HEK293 (cell line): Measurements from ENCODE around the gene CPLX3.

ENCODE experiments used
- CTCF ChIA-PET: fragments of 350-600 bp; formaldehyde crosslinking; extraction: SDS; loops from one replicate; lab custom pipeline; 2021; ENCODE audit warnings: antibody characterized with exemption; lab: Yijun Ruan, JAX
- POLR2A ChIA-PET: fragments of 300-600 bp; formaldehyde crosslinking; extraction: SDS; loops from one replicate; lab custom pipeline; 2020; ENCODE audit warnings: antibody characterized with exemption, inconsistent platforms; lab: Yijun Ruan, JAX
- H3K27ac ChIP-seq: fragments of 200-500 bp; sonication (Bioruptor generic); 2 replicates; pipeline ENCODE4 v1.5.1; 2014; ENCODE audit warnings: low read depth, low read length, control low read depth, inconsistent platforms; ENCODE audit errors: extremely low read depth
- H3K36me3 ChIP-seq, 2 experiments: fragments of 200-500 bp in 1 of 2; sonication (Bioruptor generic) in 1 of 2; 1 replicate in 1 of 2; 2 replicates in 1 of 2; pipeline ENCODE4 v1.5.1; 2014 to 2017; ENCODE audit warnings: inconsistent platforms in 2 of 2, low read length in 2 of 2; ENCODE audit not compliant: control insufficient read depth in 2 of 2, insufficient read depth in 1 of 2
- H3K4me1 ChIP-seq: fragments of 200-500 bp; sonication (Bioruptor generic); 2 replicates; pipeline ENCODE4 v1.5.1; 2014; ENCODE audit warnings: mild to moderate bottlenecking, low read length, inconsistent platforms; ENCODE audit not compliant: control insufficient read depth, insufficient read depth
- H3K4me3 ChIP-seq: 2 replicates; pipeline ENCODE4 v1.5.1; 2011; ENCODE audit warnings: low read depth, mild to moderate bottlenecking, control low read depth, low read length, moderate library complexity
- H3K9me3 ChIP-seq: fragments of 200-500 bp; sonication (Bioruptor generic); 2 replicates; pipeline ENCODE4 v1.5.1; 2014; ENCODE audit warnings: low read depth, low read length, inconsistent platforms; ENCODE audit not compliant: control insufficient read depth, insufficient read depth
- MZF1 ChIP-seq: fragments of 450-650 bp; formaldehyde crosslinking; IDR thresholded peaks from 2 replicates; pipeline ENCODE4 v1.5.1; 2017; ENCODE audit warnings: missing biosample characterization, missing genetic modification characterization, borderline replicate concordance
- SCRT1 ChIP-seq: fragments of 450-650 bp; formaldehyde crosslinking; IDR thresholded peaks from 2 replicates; pipeline ENCODE4 v1.5.1; 2016; ENCODE audit warnings: missing biosample characterization, missing genetic modification characterization, borderline replicate concordance
- ZBTB17 ChIP-seq: fragments of 450-650 bp; formaldehyde crosslinking; IDR thresholded peaks from 2 replicates; pipeline ENCODE4 v1.5.1; 2016; ENCODE audit warnings: missing biosample characterization, missing genetic modification characterization
- ZFP69B ChIP-seq: fragments of 450-650 bp; formaldehyde crosslinking; IDR thresholded peaks from 2 replicates; pipeline ENCODE4 v1.5.1; 2016; ENCODE audit warnings: missing biosample characterization, missing genetic modification characterization
- ZNF132 ChIP-seq: fragments of 450-650 bp; formaldehyde crosslinking; IDR thresholded peaks from 2 replicates; pipeline ENCODE4 v1.5.1; 2017; ENCODE audit warnings: missing biosample characterization, missing genetic modification characterization, borderline replicate concordance
- ZNF157 ChIP-seq: fragments of 450-650 bp; formaldehyde crosslinking; IDR thresholded peaks from 2 replicates; pipeline ENCODE4 v1.5.1; 2016; ENCODE audit warnings: missing biosample characterization, missing genetic modification characterization
- ZNF16 ChIP-seq: fragments of 450-650 bp; formaldehyde crosslinking; IDR thresholded peaks from 2 replicates; pipeline ENCODE4 v1.5.1; 2016; ENCODE audit warnings: low read depth, missing biosample characterization, missing genetic modification characterization
- ZNF311 ChIP-seq: fragments of 450-650 bp; formaldehyde crosslinking; IDR thresholded peaks from 2 replicates; pipeline ENCODE4 v1.5.1; 2017; ENCODE audit warnings: missing biosample characterization, missing genetic modification characterization, borderline replicate concordance
- ZNF555 ChIP-seq: fragments of 450-650 bp; formaldehyde crosslinking; conservative IDR thresholded peaks from 2 replicates; pipeline ENCODE4 v1.5.1; 2017; ENCODE audit warnings: missing biosample characterization, mild to moderate bottlenecking, missing genetic modification characterization, inconsistent platforms
- ZNF600 ChIP-seq: fragments of 450-650 bp; formaldehyde crosslinking; IDR thresholded peaks from 2 replicates; pipeline ENCODE4 v1.5.1; 2016; ENCODE audit warnings: missing biosample characterization, missing genetic modification characterization
- ZNF621 ChIP-seq: fragments of 450-650 bp; formaldehyde crosslinking; IDR thresholded peaks from 2 replicates; pipeline ENCODE4 v1.5.1; 2017; ENCODE audit warnings: missing biosample characterization, missing genetic modification characterization
- ZNF785 ChIP-seq: fragments of 450-650 bp; formaldehyde crosslinking; IDR thresholded peaks from 2 replicates; pipeline ENCODE4 v1.5.1; 2016; ENCODE audit warnings: missing biosample characterization, missing genetic modification characterization
- ZNF843 ChIP-seq: fragments of 450-650 bp; formaldehyde crosslinking; IDR thresholded peaks from 2 replicates; pipeline ENCODE4 v1.5.1; 2016; ENCODE audit warnings: missing biosample characterization, missing genetic modification characterization
- TF ChIP-seq, protein P1 (sequence below): sonication (generic); formaldehyde crosslinking; IDR thresholded peaks from 2 replicates; pipeline ENCODE4 v1.8.1; 2022; ENCODE audit warnings: mild to moderate bottlenecking, moderate library complexity, missing genetic modification reagents

Gene CPLX3

DNA sequence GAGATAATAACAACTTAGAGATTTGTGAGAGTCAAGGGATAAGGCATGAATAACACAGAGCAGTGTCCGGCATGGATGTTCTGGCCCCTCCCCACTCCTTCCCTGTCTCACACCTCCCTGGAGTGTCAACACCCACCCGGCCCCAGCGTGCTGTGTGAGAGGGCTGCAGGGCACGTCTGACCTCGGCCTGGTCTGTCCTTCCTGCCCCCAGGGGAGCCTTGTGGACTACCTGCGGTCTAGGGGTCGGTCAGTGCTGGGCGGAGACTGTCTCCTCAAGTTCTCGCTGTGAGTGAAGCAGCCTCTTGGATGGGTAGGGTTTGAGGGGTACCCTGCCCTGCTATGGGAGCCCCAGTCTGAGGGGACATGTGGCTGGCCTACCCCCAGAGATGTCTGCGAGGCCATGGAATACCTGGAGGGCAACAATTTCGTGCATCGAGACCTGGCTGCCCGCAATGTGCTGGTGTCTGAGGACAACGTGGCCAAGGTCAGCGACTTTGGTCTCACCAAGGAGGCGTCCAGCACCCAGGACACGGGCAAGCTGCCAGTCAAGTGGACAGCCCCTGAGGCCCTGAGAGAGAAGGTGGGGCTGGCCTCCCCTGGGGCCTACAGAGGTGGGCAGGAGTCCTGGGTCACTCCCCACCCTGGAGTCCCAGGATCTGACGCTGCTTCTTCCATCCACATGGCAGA, 25.0 kb upstream of the CPLX3 start:
- no peaks in the 10 kb centered on the region for H3K4me1 ChIP-seq
- CTCF ChIA-PET, result interaction anchor here (1.0 to 25.7 kb wide), 7 partner anchors 9 to 40 kb away, joined by 3 to 649 read pairs (median 12); partner anchors contain the start of gene CSK
- H3K9me3 ChIP-seq, result no peaks in the 10 kb centered on the region
- peaks cover 12 to 66% of the 10 kb centered on the region in 2 experiments; a peak in 2 of 3 replicates for H3K36me3 ChIP-seq
- no peak for TF ChIP-seq MZF1
- H3K4me3 ChIP-seq, result no peak overlapping the region
- POLR2A ChIA-PET, result no interaction called here
- H3K27ac ChIP-seq, result no peak overlapping the region

DNA sequence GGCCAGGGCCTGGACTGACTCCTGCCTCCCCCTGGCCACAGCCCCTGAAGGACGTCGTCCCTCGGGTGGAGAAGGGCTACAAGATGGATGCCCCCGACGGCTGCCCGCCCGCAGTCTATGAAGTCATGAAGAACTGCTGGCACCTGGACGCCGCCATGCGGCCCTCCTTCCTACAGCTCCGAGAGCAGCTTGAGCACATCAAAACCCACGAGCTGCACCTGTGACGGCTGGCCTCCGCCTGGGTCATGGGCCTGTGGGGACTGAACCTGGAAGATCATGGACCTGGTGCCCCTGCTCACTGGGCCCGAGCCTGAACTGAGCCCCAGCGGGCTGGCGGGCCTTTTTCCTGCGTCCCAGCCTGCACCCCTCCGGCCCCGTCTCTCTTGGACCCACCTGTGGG, 24.1 kb upstream of the CPLX3 start:
- TF ChIP-seq ZNF621 (tag by site-specific recombination) (no peak), ZNF843 (tag by site-specific recombination) (no peak), ZFP69B (no peak), ZNF785 (tag by site-specific recombination) (no peak), ZBTB17 (tag by site-specific recombination) (no peak), ZNF157 (tag by site-specific recombination) (no peak), ZNF311 (no peak), ZNF16 (tag by site-specific recombination) (no peak), ZNF555 (tag by site-specific recombination) (no peak)
- TF ChIP-seq, protein P1, sequence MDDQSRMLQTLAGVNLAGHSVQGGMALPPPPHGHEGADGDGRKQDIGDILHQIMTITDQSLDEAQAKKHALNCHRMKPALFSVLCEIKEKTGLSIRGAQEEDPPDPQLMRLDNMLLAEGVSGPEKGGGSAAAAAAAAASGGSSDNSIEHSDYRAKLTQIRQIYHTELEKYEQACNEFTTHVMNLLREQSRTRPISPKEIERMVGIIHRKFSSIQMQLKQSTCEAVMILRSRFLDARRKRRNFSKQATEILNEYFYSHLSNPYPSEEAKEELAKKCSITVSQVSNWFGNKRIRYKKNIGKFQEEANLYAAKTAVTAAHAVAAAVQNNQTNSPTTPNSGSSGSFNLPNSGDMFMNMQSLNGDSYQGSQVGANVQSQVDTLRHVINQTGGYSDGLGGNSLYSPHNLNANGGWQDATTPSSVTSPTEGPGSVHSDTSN (CRISPR knock-in tag), result no peak
- Histone ChIP-seq H3K9me3 (no peaks in the 10 kb centered on the region), H3K36me3 (peaks cover 12 to 66% of the 10 kb centered on the region in 2 experiments; a peak in 2 of 3 replicates), H3K27ac (no peak overlapping the region), H3K4me3 (no peak overlapping the region), H3K4me1 (no peaks in the 10 kb centered on the region)
- ChIA-PET POLR2A (no interaction called here), CTCF (interaction anchor here (0.6 to 25.7 kb wide), 3 partner anchors 9 to 27 kb away, joined by 3 to 649 read pairs (median 3); partner anchors contain the start of gene CSK)

DNA sequence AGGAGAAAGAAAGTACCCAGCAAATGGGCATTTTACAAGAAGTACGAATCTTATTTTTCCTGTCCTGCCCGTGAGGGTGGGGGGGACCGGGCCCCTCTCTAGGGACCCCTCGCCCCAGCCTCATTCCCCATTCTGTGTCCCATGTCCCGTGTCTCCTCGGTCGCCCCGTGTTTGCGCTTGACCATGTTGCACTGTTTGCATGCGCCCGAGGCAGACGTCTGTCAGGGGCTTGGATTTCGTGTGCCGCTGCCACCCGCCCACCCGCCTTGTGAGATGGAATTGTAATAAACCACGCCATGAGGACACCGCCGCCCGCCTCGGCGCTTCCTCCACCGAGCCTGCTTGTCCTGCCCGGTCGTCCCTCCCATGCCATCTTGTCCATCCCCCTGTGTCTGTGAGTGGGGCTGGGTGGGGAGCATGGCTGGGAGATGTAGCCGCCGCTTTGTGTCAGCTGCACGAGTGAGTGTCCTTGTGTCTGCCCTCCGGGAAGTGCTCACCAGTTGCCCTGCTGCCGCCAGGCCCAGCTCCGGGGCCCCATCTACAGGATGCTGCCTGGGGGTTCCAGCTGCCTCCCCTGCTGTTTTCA, 23.5 kb upstream of the CPLX3 start:
- CTCF ChIA-PET, result interaction anchor here (1.0 to 3.4 kb wide), 4 partner anchors 21 to 171 kb away, joined by 3 to 18 read pairs (median 12); partner anchors contain the start of gene CSK
- POLR2A ChIA-PET, result no interaction called here
- no peak overlapping the region for H3K4me3 ChIP-seq
- H3K9me3 ChIP-seq, result no peaks in the 10 kb centered on the region
- no peak overlapping the region for H3K27ac ChIP-seq
- TF ChIP-seq SCRT1 (no peak), ZNF132 (no peak)
- H3K36me3 ChIP-seq, result peaks cover 12 to 63% of the 10 kb centered on the region in 2 experiments; a peak in 2 of 3 replicates
- H3K4me1 ChIP-seq, result no peaks in the 10 kb centered on the region

- Histone ChIP-seq H3K9me3 (no peaks in the 10 kb centered on the region), H3K27ac (no peak overlapping the region), H3K36me3 (peaks cover 12 to 43% of the 10 kb centered on the region in 2 experiments; a peak in 2 of 3 replicates), H3K4me1 (no peaks in the 10 kb centered on the region), H3K4me3 (no peak overlapping the region)
- ChIA-PET POLR2A (interaction anchor here (0.5 to 1.4 kb wide), 4 partner anchors 11 to 17 kb away, joined by 3 to 4 read pairs (median 4); no protein-coding TSS in a partner anchor), CTCF (interaction anchor here (0.7 to 3.4 kb wide), 10 partner anchors 17 to 173 kb away, joined by 3 to 18 read pairs (median 6); partner anchors contain the start of gene CSK)
- TF ChIP-seq ZNF600 (tag by site-specific recombination) (peak; percentile 96), ZNF16 (tag by site-specific recombination) (no peak)
Measured at GRCh38 chr15:74804935-74805334, 21.5 kb upstream of the CPLX3 start.
